IgD-negative memory B cell (primary cell): ENCODE data around the gene UBE2D2. TPM values are rescaled to one million over a fixed set of nuclear protein-coding genes. Genes with fewer than 3 reads are reported as not detected.

ENCODE experiments used
- H3K27ac Mint-ChIP-seq, 3 donors: one replicate each; pipeline ENCODE4 v1.8.0; 2020 to 2022; ENCODE audit warnings: mild to moderate bottlenecking in 3 of 3, mixed read lengths in 3 of 3, moderate library complexity in 1 of 3
- H3K27me3 Mint-ChIP-seq: one replicate; pipeline ENCODE4 v1.8.0; 2021; ENCODE audit warnings: mixed read lengths
- H3K36me3 Mint-ChIP-seq: one replicate; pipeline ENCODE4 v1.8.0; 2020; ENCODE audit warnings: mild to moderate bottlenecking, mixed read lengths
- H3K4me1 Mint-ChIP-seq, 3 donors: one replicate each; pipeline ENCODE4 v1.8.0; 2020 to 2022; ENCODE audit warnings: mixed read lengths in 3 of 3, mild to moderate bottlenecking in 1 of 3
- H3K4me3 Mint-ChIP-seq, 4 donors: one replicate each; pipeline ENCODE4 v1.8.0; 2020 to 2022; ENCODE audit warnings: mild to moderate bottlenecking in 4 of 4, mixed read lengths in 4 of 4, moderate library complexity in 3 of 4
- H3K9me3 Mint-ChIP-seq, 3 donors: one replicate each; pipeline ENCODE4 v1.8.0; 2020 to 2021; ENCODE audit warnings: mixed read lengths in 3 of 3, mild to moderate bottlenecking in 1 of 3
- polyA plus RNA-seq: library from polyadenylated mRNA; unstranded; fragments of 300-500 nt; fragmentation: Illumina TruSeq; gene quantifications from one replicate; pipeline ENCODE4 v1.2.3, GENCODE V29; 2021

Gene UBE2D2
- polyA plus RNA-seq, 1 donor from 2014 or later: 313 TPM

DNA sequence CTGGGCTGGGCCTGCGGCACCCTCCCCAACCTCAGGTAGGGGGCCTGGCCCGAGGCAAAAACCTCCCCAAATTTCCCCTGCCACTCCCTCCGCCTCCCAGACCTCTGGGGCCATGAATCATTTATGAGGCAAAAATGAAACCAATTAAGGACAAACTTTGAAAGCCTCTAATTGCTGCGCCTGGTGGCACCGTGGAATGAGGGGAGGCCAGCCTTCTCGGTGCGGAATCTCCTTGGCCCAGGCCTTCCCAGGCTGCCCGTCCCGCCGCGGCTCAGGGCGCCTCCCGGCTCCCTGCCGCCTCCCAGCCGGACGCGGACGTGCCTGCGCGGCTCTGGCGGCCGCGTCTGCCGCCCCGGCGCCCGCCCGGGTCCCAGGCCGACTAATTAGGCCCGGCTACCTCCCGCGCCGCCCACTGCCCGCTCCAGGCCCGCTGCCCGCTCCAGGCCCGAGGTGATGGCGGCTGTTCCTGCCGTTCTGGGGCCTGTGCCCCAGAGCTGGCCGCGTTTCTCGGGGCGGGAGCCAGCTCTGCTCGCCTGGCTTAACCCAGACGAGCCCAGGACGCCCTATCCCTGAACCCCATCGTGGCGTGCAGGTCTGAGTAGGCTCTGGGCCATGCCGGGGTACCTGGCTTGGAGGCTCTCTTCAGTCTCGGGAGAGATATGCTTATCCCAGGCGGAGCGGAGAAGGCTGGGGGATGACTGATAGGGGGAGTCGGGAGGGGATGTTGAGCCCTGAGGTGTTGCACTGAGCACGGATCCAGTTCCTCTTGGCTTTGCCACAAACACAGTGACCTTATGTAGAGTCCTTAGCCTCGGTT lies 107.1 kb downstream of the UBE2D2 start:
- Mint-ChIP-seq H3K27ac (peak overlapping the region; percentile 86 to 98 (median 94)), H3K4me1 (peaks cover 32 to 64% (median 58%) of the 10 kb centered on the region in 3 donors), H3K36me3 (peaks cover 1% of the 10 kb centered on the region), H3K27me3 (no peaks in the 10 kb centered on the region), H3K4me3 (peak overlapping the region; percentile 77 to 98 (median 90)), H3K9me3 (no peaks in the 10 kb centered on the region)

DNA sequence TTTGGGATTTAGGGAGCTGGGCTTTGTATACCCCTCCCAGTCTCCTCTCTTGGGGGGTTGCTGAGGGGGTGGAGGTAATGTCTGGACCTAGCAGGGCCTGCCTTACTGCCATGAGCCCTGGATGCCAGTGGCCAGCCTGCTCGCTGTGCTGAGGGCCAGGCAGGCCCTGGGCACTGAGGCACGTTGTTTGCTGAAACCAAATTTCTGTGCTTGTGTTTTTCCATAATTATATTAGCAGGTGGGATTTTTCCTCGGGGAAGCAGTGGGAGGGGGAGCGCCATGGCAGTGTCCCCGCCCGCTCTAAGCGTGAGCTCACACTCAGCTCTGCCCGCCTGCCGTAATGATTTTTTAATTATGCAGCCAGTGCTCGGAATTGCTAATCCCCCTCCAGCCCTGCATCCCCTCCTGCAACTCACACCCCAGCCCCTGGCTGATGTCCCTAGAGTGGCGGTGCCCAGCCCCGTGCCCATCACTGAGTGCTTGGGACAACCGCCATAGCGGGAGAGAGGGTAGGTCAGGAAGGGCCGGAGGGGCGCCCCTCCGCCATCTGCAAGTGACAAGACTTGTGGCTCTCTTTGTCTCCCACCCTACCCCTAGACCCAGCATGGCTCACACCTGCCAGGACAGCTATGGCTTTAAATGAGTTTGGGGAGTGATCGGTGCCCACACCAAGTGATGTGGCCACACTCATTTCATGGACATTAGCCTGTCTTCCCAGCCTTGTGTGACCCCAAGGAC lies 108.0 kb downstream of the UBE2D2 start:
- Mint-ChIP-seq H3K4me1 (peaks cover 28 to 63% (median 54%) of the 10 kb centered on the region in 3 donors), H3K36me3 (peaks cover 1% of the 10 kb centered on the region), H3K4me3 (peak overlapping the region; percentile 77 to 98 (median 90)), H3K9me3 (no peaks in the 10 kb centered on the region), H3K27me3 (no peaks in the 10 kb centered on the region), H3K27ac (peak overlapping the region; percentile 86 to 98 (median 94))

DNA sequence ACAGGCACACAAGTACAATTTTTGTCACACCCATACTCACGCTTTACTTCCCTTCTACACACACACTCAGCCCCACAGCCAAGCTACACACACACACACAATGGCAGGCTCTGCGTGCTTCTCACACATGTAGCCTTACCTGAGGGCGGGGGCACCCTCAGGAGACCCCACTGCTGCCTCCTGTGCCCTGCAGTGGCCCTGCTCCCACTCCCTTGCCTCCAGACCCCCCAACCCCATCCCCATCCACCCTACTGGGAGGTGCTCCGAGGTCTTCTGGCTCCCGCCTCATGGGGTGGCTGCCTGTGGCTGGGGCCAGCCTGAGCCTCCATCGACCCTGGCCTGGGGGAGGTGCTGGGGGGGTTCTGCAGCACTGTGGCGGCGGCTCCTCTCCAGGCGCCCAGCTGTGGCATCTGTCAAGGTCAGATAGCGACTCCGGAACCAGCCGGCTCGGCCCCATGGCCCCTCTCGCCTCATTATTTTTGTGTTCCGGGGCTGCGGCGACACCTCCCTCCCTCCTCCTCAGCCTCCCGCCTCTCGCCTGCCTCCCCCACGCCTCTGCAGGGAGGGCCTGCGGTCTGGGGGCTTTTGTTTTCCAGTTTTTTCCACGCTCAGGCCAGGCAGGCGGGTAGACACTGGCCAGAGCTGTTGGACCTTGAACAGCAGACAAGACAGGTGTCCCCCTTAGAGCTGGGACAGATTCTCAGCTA lies 108.7 kb downstream of the UBE2D2 start:
- peak overlapping the region; percentile 86 to 98 (median 94) for H3K27ac Mint-ChIP-seq
- no peaks in the 10 kb centered on the region for H3K27me3 Mint-ChIP-seq
- H3K4me1 Mint-ChIP-seq: peaks cover 23 to 60% (median 49%) of the 10 kb centered on the region in 3 donors
- no peaks in the 10 kb centered on the region for H3K9me3 Mint-ChIP-seq
- H3K4me3 Mint-ChIP-seq: peak overlapping the region; percentile 77 to 98 (median 90)
- peaks cover 1% of the 10 kb centered on the region for H3K36me3 Mint-ChIP-seq

DNA sequence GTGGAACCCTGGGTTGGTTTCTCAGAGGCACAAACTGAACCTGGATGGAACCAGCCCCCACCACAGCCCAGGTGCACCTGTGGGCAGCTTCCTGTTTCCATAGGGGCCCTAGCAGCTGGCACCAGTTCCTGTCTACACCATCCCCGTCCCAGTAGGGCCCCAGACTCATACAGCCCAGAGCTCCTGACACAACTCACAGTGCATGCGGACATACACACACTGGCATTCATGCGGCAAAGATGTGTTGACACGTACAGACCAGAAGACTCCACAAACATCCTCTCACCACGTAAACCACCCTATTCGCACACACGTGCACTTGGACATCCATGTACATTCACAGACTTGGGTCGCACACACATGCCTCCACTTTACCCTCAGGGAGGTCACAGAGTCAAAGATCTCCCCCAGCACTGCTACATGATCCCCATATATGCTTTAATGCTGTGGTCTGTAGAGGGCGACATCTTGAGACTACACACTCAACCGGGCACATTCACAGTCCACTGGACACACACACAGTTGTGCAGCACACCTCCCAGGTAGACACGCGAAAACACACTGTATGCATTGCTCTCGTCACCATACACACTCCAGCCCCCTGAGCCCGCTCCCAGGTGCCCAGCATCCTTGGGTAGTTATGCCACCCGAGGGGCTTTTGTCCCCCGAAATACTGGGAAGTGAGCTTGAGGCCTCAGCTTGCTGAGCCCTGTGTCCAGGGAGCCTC lies 109.4 kb downstream of the UBE2D2 start:
- H3K27ac Mint-ChIP-seq: peak overlapping the region; percentile 86 to 98 (median 94)
- H3K4me1 Mint-ChIP-seq: peaks cover 27 to 62% (median 49%) of the 10 kb centered on the region in 3 donors
- no peaks in the 10 kb centered on the region for H3K27me3 Mint-ChIP-seq

DNA sequence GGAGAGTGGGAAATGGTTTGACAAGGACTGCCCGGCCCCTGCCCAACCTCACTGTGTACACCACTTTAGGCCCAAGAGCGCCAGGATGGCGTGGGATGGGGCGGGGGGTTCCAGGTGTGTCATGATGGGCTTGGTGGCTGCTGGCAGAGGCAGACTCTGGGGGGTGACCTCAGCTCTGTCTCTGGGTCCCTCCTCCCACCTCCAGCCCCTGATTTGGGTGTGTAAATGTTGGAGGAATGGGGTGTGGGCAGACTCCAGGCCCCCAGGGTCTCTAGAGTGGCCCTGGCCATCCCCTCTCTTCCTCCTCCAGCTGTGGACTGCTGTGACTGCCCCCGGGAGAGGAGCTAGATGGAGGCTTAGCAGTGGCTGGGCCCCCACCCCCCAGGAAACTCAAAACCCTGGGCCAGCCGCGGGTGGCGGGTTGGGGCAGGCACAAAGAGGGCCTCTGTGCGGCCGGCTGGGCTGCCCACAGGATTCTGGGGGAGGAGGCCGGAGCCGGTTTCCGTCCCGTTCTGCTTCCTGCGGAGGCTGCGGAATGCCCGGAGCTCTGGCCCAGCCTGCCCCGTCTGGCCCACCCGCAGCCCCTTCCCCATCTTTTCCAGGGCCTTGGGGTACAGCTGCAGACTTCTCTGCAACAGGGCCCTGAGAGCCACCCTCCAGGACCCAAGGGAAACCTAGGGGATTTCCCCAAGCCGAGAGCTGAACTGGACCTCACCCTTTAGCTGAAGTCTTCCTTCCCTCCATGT lies 110.1 kb downstream of the UBE2D2 start:
- Mint-ChIP-seq H3K4me1 (peaks cover 27 to 57% (median 42%) of the 10 kb centered on the region in 3 donors), H3K27me3 (no peaks in the 10 kb centered on the region), H3K4me3 (peak overlapping the region; percentile 79 to 98 (median 90)), H3K27ac (peak overlapping the region; percentile 86 to 98 (median 94)), H3K36me3 (peaks cover 1% of the 10 kb centered on the region), H3K9me3 (no peaks in the 10 kb centered on the region)

More for the DNA sequence above, 109.4 kb downstream of the UBE2D2 start:
- peak overlapping the region; percentile 77 to 98 (median 90) for H3K4me3 Mint-ChIP-seq
- H3K9me3 Mint-ChIP-seq: no peaks in the 10 kb centered on the region
- H3K36me3 Mint-ChIP-seq: peaks cover 1% of the 10 kb centered on the region

DNA sequence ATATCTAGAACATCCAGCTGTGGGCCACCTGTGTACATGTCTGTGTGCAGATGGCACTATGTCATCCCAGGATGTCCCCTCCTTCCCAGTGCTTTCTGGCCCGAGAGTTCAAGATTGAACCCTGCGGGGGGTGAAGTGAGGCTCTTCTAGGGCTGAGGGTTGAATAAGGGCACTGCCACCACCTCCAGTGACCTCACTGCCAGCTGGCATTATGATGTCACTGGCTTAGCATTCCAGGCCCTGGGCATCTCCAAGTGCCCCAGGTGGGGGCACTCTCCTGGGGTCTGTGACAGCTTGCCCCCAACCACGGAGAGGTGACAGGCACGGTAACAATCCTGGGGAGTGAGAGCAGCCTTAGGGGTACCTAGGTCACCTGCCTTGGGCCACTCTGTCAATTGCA lies 114.1 kb downstream of the UBE2D2 start:
- Mint-ChIP-seq H3K27me3 (no peaks in the 10 kb centered on the region), H3K9me3 (no peaks in the 10 kb centered on the region), H3K4me1 (peaks cover 21 to 42% (median 30%) of the 10 kb centered on the region in 3 donors), H3K27ac (peak overlapping the region in 2 of 3 donors; percentile 7 to 83), H3K4me3 (peak overlapping the region in 1 of 4 donors; percentile 55), H3K36me3 (peaks cover 1% of the 10 kb centered on the region)

DNA sequence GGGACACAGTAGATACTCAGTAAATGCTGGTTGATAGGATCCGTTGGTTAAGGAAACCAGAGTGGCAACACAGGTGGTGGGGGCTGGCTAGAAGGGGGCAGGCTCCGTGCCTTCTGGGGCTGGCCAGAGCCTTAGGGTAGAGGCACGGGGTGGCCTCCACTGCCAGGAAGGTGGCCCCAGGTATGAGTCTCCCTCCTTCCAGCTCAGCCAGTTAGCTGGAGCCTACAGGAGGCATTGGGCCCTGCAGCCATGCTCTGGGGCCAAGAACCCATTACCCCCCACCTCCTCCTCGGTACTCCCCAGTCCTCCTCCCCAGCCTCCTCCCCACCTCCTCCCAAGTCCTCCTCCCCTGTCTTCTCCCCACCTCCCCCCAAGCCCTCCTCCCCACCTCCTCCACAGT lies 114.7 kb downstream of the UBE2D2 start:
- Mint-ChIP-seq H3K9me3 (no peaks in the 10 kb centered on the region), H3K4me3 (peak overlapping the region in 1 of 4 donors; percentile 55), H3K27me3 (no peaks in the 10 kb centered on the region), H3K27ac (peak overlapping the region in 2 of 3 donors; percentile 7 to 83), H3K4me1 (peaks cover 15 to 37% (median 25%) of the 10 kb centered on the region in 3 donors), H3K36me3 (peaks cover 1% of the 10 kb centered on the region)

DNA sequence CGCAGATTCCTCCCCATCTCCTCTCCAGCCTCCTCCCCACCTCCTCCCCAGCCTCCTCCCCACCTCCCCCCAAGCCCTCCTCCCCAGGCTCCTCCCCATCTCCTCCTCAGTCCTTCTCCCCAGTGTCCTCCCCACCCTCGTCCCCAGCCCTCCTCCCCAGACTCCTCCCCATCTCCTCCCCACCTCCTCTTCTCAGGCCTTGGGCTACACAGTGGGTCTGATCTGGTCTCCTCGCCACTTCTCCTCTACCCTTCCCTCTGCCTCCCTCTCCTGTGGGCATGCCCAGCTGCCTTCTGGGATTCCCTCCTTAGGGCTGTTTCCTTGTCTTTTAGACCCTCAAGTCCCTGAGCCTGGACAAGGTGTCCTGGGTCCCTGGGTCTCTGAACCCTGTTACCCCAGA lies 115.3 kb downstream of the UBE2D2 start:
- Mint-ChIP-seq H3K9me3 (no peaks in the 10 kb centered on the region), H3K27ac (peak overlapping the region in 2 of 3 donors; percentile 78 to 94), H3K4me3 (peak overlapping the region in 2 of 4 donors; percentile 58 to 76), H3K27me3 (no peaks in the 10 kb centered on the region), H3K4me1 (peaks cover 15 to 35% (median 25%) of the 10 kb centered on the region in 3 donors), H3K36me3 (peaks cover 1% of the 10 kb centered on the region)

DNA sequence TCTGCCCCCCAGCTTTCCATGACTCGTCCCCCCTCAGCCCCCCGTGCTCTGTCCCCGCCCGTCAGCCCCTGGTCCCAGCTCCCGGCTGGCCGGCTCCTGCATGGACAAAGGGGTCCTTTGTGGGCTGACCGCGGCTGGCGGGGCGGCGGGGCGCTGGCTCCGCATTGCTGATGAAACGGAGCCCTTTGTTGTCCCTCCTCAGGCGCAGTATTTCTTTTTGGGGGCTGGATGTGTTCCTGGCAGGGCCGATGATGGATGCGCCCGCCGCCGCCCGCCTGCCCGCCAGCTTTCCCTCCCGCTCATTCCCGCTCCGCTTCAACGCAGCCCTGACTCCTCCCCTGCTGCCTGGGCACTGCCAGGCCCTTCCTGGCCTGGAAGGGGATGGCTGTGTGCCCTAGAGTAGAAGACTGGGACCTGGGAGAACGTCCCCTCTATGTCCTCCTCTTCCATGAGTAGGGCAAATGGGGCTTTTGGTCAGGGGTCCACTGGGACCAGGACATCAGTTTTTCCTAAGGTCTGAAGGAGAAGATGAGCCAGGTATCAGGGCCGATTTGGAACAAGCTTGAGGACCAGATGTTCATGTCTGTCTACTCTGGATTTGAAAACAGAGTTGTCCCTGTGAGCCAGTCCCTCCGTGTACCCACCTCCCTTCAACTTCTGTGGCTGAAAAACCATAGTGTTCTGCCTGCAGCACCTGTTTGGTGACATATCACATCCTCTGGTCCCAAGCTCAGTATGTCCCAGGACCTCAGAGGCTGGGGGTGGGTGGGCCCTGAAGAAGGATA lies 116.0 kb downstream of the UBE2D2 start:
- peak overlapping the region in 1 of 4 donors; percentile 51 for H3K4me3 Mint-ChIP-seq
- no peaks in the 10 kb centered on the region for H3K36me3 Mint-ChIP-seq
- no peaks in the 10 kb centered on the region for H3K27me3 Mint-ChIP-seq
- H3K4me1 Mint-ChIP-seq: peaks cover 10 to 33% (median 20%) of the 10 kb centered on the region in 3 donors
- H3K9me3 Mint-ChIP-seq: no peaks in the 10 kb centered on the region
- peak overlapping the region; percentile 78 to 94 (median 81) for H3K27ac Mint-ChIP-seq

Other genes starting within 250 kb of the UBE2D2 start
- 240 TPM for gene PAIP2, start 219.5 kb upstream of the UBE2D2 start, polyA plus RNA-seq
- not detected for gene SLC23A1, start 178.0 kb upstream of the UBE2D2 start, polyA plus RNA-seq
- gene MZB1, start 171.4 kb upstream of the UBE2D2 start, polyA plus RNA-seq: 193 TPM
- 1.5 TPM for gene PROB1, start 166.2 kb upstream of the UBE2D2 start, polyA plus RNA-seq
- gene SPATA24, start 157.2 kb upstream of the UBE2D2 start, polyA plus RNA-seq: 4.7 TPM
- gene DNAJC18, start 121.8 kb upstream of the UBE2D2 start, polyA plus RNA-seq: 5.1 TPM
- gene ECSCR, start 98.6 kb upstream of the UBE2D2 start, polyA plus RNA-seq: not detected
- not detected for gene SMIM33, start 90.3 kb upstream of the UBE2D2 start, polyA plus RNA-seq
- 3.8 TPM for gene STING1, start 78.6 kb upstream of the UBE2D2 start, polyA plus RNA-seq
- gene CXXC5, start 87.0 kb downstream of the UBE2D2 start, polyA plus RNA-seq: 447 TPM
- gene PSD2, start 234.5 kb downstream of the UBE2D2 start, polyA plus RNA-seq: not detected